SK-N-SH (cell line): ENCODE results near the gene FAM78B. TPM values are rescaled to one million over a fixed set of nuclear protein-coding genes. Genes with fewer than 3 reads are reported as not detected.

ENCODE experiments used
- CTCF ChIA-PET: fragments of 300-600, 350-600 bp; formaldehyde crosslinking; extraction: SDS; loops from one replicate; lab custom pipeline; 2021; lab: Yijun Ruan, JAX
- POLR2A ChIA-PET: fragments of 350-600 bp; sonication (Branson Sonifier 250); formaldehyde crosslinking; extraction: SDS; loops from one replicate; lab custom pipeline; 2020; ENCODE audit warnings: antibody characterized with exemption, inconsistent platforms; lab: Yijun Ruan, JAX
- DNase-seq: peaks from one replicate; pipeline ENCODE4 v3.0.0; 2012
- H2AFZ ChIP-seq: fragments of 200-600 bp; sonication (generic); 2 replicates; pipeline ENCODE4 v1.8.1; 2016; ENCODE audit warnings: antibody characterized with exemption, mild to moderate bottlenecking, low read depth
- H3F3A ChIP-seq: fragments of 200-600 bp; sonication (generic); replicated peaks from 2 replicates; pipeline ENCODE3; 2016; ENCODE audit warnings: antibody characterized with exemption, mild to moderate bottlenecking; ENCODE audit not compliant: insufficient read depth
- H3K27ac ChIP-seq, 2 experiments: fragments of 200-500 bp in 1 of 2; fragments of 200-600 bp in 1 of 2; sonication (Bioruptor generic) in 1 of 2; sonication (generic), shearing (Covaris generic) in 1 of 2; 2 replicates each; pipeline versions ENCODE4 v1.5.1 to v1.6.1; 2014 to 2016; ENCODE audit warnings: low read depth in 2 of 2, inconsistent platforms in 1 of 2, low read length in 1 of 2, mild to moderate bottlenecking in 1 of 2, mixed read lengths in 1 of 2
- H3K27me3 ChIP-seq: fragments of 200-600 bp; sonication (generic), shearing (Covaris generic); 2 replicates; pipeline ENCODE4 v1.6.1; 2016; ENCODE audit warnings: mixed run types; ENCODE audit not compliant: insufficient read depth
- H3K36me3 ChIP-seq, 2 experiments: fragments of 200-500 bp in 1 of 2; fragments of 200-600 bp in 1 of 2; sonication (Bioruptor generic) in 1 of 2; sonication (generic) in 1 of 2; replicated peaks in 1 of 2; 2 replicates each; pipeline versions ENCODE3 to v1.5.1; 2014 to 2016; ENCODE audit warnings: low read length in 1 of 2, mild to moderate bottlenecking in 1 of 2; ENCODE audit not compliant: insufficient read depth in 2 of 2, control insufficient read depth in 1 of 2
- H3K4me1 ChIP-seq, 2 experiments: fragments of 200-500 bp in 1 of 2; fragments of 200-600 bp in 1 of 2; sonication (Bioruptor generic) in 1 of 2; sonication (generic), shearing (Covaris generic) in 1 of 2; 2 replicates each; pipeline versions ENCODE4 v1.5.1 to v1.6.1; 2014 to 2016; ENCODE audit warnings: low read depth in 1 of 2, low read length in 1 of 2, mixed run types in 1 of 2; ENCODE audit not compliant: insufficient read depth in 2 of 2, control insufficient read depth in 1 of 2
- H3K4me2 ChIP-seq: fragments of 200-600 bp; sonication (generic), shearing (Covaris generic); 2 replicates; pipeline ENCODE4 v1.6.1; 2017; ENCODE audit warnings: mixed run types
- H3K4me3 ChIP-seq, 2 experiments: fragments of 200-500 bp in 1 of 2; fragments of 200-600 bp in 1 of 2; sonication (Bioruptor generic) in 1 of 2; sonication (generic), shearing (Covaris generic) in 1 of 2; 2 replicates each; pipeline versions ENCODE4 v1.5.1 to v1.8.1; 2014 to 2016; ENCODE audit warnings: low read depth in 2 of 2, inconsistent platforms in 1 of 2, low read length in 1 of 2, mild to moderate bottlenecking in 1 of 2, mixed read lengths in 1 of 2, moderate library complexity in 1 of 2
- H3K79me2 ChIP-seq: fragments of 200-600 bp; sonication (generic); 2 replicates; pipeline ENCODE4 v1.8.1; 2017; ENCODE audit warnings: mild to moderate bottlenecking; ENCODE audit not compliant: insufficient read depth
- H3K9ac ChIP-seq: fragments of 200-600 bp; sonication (generic); 2 replicates; pipeline ENCODE4 v1.6.1; 2017; ENCODE audit warnings: mixed run types
- H3K9me2 ChIP-seq: fragments of 200-600 bp; sonication (generic); 2 replicates; pipeline ENCODE4 v1.6.1; 2017; ENCODE audit warnings: mixed run types
- H3K9me3 ChIP-seq: fragments of 200-600 bp; sonication (generic); 2 replicates; pipeline ENCODE4 v1.6.1; 2017; ENCODE audit warnings: mixed run types, mild to moderate bottlenecking, moderate library complexity
- H4K20me1 ChIP-seq: fragments of 200-600 bp; sonication (generic); 2 replicates; pipeline ENCODE4 v1.6.1; 2017; ENCODE audit warnings: mild to moderate bottlenecking, mixed run types; ENCODE audit not compliant: insufficient read depth
- CHD2 ChIP-seq: fragments of 150-350 bp; IDR thresholded peaks from 2 replicates; pipeline ENCODE4 v1.6.1; 2018; ENCODE audit warnings: low read length; ENCODE audit not compliant: partially characterized antibody
- CTCF ChIP-seq: fragments of 200-600 bp; sonication (generic); IDR thresholded peaks from 2 replicates; pipeline ENCODE4 v1.6.1; 2017; ENCODE audit warnings: antibody characterized with exemption, mild to moderate bottlenecking, moderate library complexity
- FOSL2 ChIP-seq: IDR thresholded peaks from 2 replicates; pipeline ENCODE4 v1.4.0; 2012; ENCODE audit warnings: low read depth, mild to moderate bottlenecking, moderate library complexity, borderline replicate concordance
- FOXM1 ChIP-seq: IDR thresholded peaks from 2 replicates; pipeline ENCODE4 v1.4.0; 2012; ENCODE audit warnings: low read depth, mild to moderate bottlenecking
- GATA2 ChIP-seq: sonication (generic); formaldehyde crosslinking; IDR thresholded peaks from 2 replicates; pipeline ENCODE4 v1.5.0; 2020; ENCODE audit warnings: mild to moderate bottlenecking, missing genetic modification reagents
- IRF3 ChIP-seq: fragments of 150-350 bp; IDR thresholded peaks from 2 replicates; pipeline ENCODE4 v1.6.1; 2016; ENCODE audit warnings: mild to moderate bottlenecking, low read depth, low read length
- JUND ChIP-seq: IDR thresholded peaks from 2 replicates; pipeline ENCODE4 v1.4.0; 2012
- MAX ChIP-seq: IDR thresholded peaks from 2 replicates; pipeline ENCODE4 v1.4.0; 2012; ENCODE audit warnings: low read depth
- MXI1 ChIP-seq: IDR thresholded peaks from 2 replicates; pipeline ENCODE4 v1.6.1; 2012; ENCODE audit warnings: mild to moderate bottlenecking, low read depth, low read length, improper control_type of control experiment
- NFIC ChIP-seq: IDR thresholded peaks from 2 replicates; pipeline ENCODE4 v1.4.0; 2012; ENCODE audit warnings: borderline replicate concordance
- POLR2AphosphoS5 ChIP-seq: IDR thresholded peaks from 2 replicates; pipeline ENCODE4 v1.6.1; 2012; ENCODE audit warnings: low read depth, low read length
- RAD21 ChIP-seq: IDR thresholded peaks from 2 replicates; pipeline ENCODE4 v1.6.1; 2012; ENCODE audit warnings: mild to moderate bottlenecking, low read length
- RCOR1 ChIP-seq: fragments of 150-350 bp; IDR thresholded peaks from 2 replicates; pipeline ENCODE4 v1.6.1; 2017; ENCODE audit warnings: antibody characterized with exemption, low read length
- REST ChIP-seq: IDR thresholded peaks from 2 replicates; pipeline ENCODE4 v1.6.1; 2012; ENCODE audit warnings: mild to moderate bottlenecking, low read depth, low read length, moderate library complexity
- RFX5 ChIP-seq: IDR thresholded peaks from 2 replicates; pipeline ENCODE4 v1.6.1; 2012; ENCODE audit warnings: mild to moderate bottlenecking, improper control_type of control experiment, low read length
- SMC3 ChIP-seq: IDR thresholded peaks from 2 replicates; pipeline ENCODE4 v1.6.1; 2012; ENCODE audit warnings: low read depth, low read length, improper control_type of control experiment
- TAF1 ChIP-seq: IDR thresholded peaks from 2 replicates; pipeline ENCODE4 v1.6.1; 2012; ENCODE audit warnings: low read depth, mild to moderate bottlenecking, low read length, moderate library complexity, borderline replicate concordance
- TCF12 ChIP-seq: IDR thresholded peaks from 2 replicates; pipeline ENCODE4 v1.4.0; 2012
- USF1 ChIP-seq: IDR thresholded peaks from 2 replicates; pipeline ENCODE4 v1.4.0; 2012; ENCODE audit warnings: low read depth, borderline replicate concordance
- ZBTB33 ChIP-seq: IDR thresholded peaks from 2 replicates; pipeline ENCODE4 v1.4.0; 2012; ENCODE audit warnings: low read depth, borderline replicate concordance
- WGBS: methylation state at CpG from one replicate; pipeline ENCODE4 v1.1.6; 2017; ENCODE audit warnings: low lambda C conversion rate; 5-methylcytosine and 5-hydroxymethylcytosine counted together
- polyA plus RNA-seq, 3 experiments: library from polyadenylated mRNA; depleted of rRNA; stranded (reverse); fragments of >200 nt; gene quantifications; 2 replicates each; pipeline ENCODE4 v1.2.3, GENCODE V29; 2012

FAM78B gene
- polyA plus RNA-seq, 1 of the 3 experiments (the other 2 are of a cell fraction): 0.36 TPM

- WGBS: 32% methylated on average over 4 of the region's 5 CpGs
- TF ChIP-seq POLR2AphosphoS5 (no peak), USF1 (no peak), RCOR1 (no peak), MAX (no peak), SMC3 (no peak), IRF3 (no peak), CTCF (no peak), ZBTB33 (no peak), REST (no peak), MXI1 (no peak), GATA2 (no peak), NFIC (no peak), FOSL2 (no peak), FOXM1 (no peak), JUND (no peak), TCF12 (no peak), RFX5 (no peak), RAD21 (no peak), TAF1 (no peak), CHD2 (no peak)
- Histone ChIP-seq H3K9me2 (no peaks in the 10 kb centered on the region), H3F3A (no peaks in the 10 kb centered on the region), H4K20me1 (no peaks in the 10 kb centered on the region), H3K9ac (no peak overlapping the region), H3K27me3 (no peaks in the 10 kb centered on the region), H3K4me1 (no peaks in the 10 kb centered on the region), H3K4me2 (no peak overlapping the region), H3K27ac (no peak overlapping the region), H3K79me2 (no peaks in the 10 kb centered on the region), H2AFZ (no peak overlapping the region), H3K36me3 (no peaks in the 10 kb centered on the region), H3K9me3 (no peaks in the 10 kb centered on the region), H3K4me3 (no peak overlapping the region)
- DNase-seq: no peak
- CTCF ChIA-PET: interaction anchor here (0.6 kb wide), 1 partner anchor 26 kb away, joined by 3 read pairs; no protein-coding TSS in a partner anchor
- POLR2A ChIA-PET: no interaction called here
Observed at GRCh38 chr1:166153525-166154314, 13.1 kb downstream of the FAM78B start.
